GM18907 (cell line): ENCODE data around the gene KLHDC9.
"Not testable (repeated sequence)": the region's sequence is repeated elsewhere in the genome, so short reads cannot be mapped to it uniquely, and the experiment has no call there.

Experiments
- ATAC-seq: cut with Tn5 transposase; IDR thresholded peaks from one replicate; pipeline ENCODE4 v1.9.1; 2021; ENCODE audit warnings: mild to moderate bottlenecking, moderate library complexity; ENCODE audit not compliant: unreplicated experiment

KLHDC9 gene

DNA sequence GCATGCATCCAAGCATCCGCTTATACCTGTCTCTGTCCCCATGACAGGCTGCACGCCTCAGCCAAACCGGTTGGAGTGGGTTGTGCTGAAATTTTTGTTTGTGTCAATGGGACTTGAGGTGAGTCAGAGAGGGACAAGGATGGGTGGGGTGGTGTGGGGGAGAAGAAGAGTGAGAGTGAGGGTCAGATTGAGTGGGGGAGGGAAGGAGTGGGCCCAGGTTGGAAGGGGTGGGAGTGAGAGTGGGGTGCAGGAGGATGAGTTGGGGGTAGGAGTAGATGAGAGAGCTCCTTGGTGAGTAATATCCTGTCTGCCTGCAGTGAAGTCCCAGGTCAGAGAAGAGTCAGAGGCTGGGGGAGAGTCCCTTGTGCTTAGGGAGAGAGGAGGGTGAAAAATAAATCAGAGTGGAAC is 5.5 kb upstream of the KLHDC9 start:
- ATAC-seq: no peak

DNA sequence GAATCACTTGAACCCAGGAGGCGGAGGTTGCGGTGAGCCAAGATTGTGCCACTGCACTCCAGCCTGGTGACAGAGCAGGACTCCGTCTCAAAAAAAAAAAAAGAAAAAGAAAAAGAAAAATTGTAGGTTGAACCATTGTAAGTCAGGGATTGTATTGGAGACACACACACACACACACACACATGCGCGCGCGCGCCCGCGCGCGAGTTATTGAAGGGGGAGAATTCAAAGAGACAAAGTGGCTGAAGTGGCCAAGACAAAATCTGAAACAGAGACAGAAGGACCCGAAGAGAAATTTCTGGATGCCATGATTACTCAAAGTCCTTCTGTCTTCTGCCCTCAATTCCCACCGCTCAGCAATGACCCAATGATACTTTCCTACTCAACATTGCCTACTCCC is 3.7 kb upstream of the KLHDC9 start:
- ATAC-seq: no peak

- no peak for ATAC-seq
Measured at GRCh38 chr1:161095230-161095629, 2.9 kb upstream of the KLHDC9 start.

GRCh38 chr1:161096015-161096414 is 2.1 kb upstream of the KLHDC9 start:
- peak; percentile 44 for ATAC-seq

DNA sequence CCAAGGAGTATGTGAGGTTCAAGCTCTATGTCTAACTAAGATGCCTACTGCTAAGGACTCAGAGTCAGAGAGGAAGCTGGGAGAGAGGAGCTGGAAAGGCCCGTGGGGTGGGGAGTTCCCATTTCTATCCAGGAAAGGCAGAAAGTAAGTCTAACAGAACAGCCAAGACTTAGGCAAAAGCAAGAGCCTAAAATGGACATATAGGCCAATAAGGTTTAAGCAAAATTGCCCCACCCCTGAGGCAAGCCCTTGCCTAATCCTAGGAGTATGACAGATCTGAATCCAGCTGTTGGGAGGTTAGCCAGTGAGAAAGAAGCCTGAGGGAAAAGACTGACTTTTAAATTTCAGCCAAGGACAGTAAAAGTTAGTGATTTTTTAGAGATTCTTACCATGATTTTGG is 1.6 kb upstream of the KLHDC9 start:
- no peak for ATAC-seq

DNA sequence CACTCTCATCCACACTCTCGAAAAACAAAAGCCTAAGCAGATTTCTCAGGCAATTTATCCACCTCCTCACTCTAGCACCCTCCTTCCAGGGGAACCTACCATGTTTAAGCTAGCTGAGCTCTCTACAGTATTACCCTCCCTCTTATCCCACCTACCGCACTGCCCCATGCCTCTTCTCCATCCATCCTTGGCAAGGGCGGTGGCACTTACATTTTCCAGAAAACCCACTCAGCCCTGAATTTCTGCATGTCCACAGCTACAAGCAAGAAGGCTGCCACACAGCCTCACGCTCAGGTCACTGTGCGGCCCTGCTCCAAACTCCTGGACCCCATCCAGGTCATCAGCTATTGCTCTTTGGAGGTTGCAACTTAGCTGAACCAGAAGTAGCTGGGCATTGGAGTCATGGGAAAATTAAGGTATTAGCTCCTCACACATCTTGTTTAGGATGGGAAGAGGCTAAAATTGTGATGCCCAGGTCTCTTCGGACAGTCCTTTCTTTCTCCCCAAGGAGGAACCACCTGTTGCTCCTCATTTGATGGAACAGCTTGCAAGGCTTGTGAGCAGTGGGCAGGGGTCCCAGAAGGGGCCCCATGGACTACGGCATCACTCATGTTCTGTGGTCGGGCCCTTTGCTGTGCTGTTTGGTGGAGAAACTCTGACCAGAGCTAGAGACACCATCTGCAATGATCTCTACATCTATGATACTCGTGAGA is 1.1 kb downstream of the KLHDC9 start:
- no peak for ATAC-seq

DNA sequence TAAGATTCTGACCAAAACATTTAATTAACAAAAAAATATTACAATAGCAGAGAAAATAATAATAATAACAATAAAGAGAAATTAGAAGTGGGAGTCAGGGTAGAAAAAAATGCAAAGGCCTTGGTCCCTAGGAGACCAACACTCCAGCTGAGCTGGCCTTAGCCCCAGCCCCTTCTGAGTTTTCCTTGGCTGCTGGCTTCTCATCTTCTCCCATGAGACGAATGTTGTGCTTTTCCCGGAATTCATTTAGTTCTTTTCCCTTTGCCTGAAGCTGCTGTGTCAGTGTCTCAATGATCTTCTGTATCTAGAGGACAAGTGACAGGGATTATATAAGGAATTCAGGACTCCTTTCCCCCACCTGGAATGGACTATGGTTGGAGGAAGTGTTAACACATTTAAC is 2.4 kb downstream of the KLHDC9 start:
- ATAC-seq: no peak

- no peak for ATAC-seq
Measured at GRCh38 chr1:161106431-161106830, 8.3 kb downstream of the KLHDC9 start.

GRCh38 chr1:161111117-161111516 is 13.0 kb downstream of the KLHDC9 start:
- ATAC-seq: no peak

DNA sequence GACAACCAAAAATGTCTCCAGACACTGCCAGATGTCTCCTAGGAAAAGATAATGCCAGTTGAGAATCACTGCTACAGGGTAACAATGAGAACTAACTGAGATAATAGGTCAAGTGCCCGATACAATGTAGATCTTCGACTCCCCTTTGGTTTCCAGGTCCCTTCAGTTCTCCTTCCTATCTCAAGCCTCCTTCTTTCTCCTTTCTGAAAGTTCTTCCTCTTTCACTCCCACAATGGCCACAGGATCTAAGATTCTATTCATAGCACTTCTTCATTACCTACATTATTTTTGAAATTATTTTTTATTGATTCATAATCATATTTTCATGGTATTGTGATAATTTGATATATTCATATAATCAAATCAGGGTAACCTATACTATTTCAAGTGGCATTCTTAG is 13.4 kb downstream of the KLHDC9 start:
- no peak for ATAC-seq

- ATAC-seq: no peak
Measured at GRCh38 chr1:161113915-161114314, 15.8 kb downstream of the KLHDC9 start.

GRCh38 chr1:161114556-161114955 is 16.4 kb downstream of the KLHDC9 start:
- ATAC-seq: no peak

GRCh38 chr1:161115132-161115711 is 17.1 kb downstream of the KLHDC9 start:
- no peak for ATAC-seq

DNA sequence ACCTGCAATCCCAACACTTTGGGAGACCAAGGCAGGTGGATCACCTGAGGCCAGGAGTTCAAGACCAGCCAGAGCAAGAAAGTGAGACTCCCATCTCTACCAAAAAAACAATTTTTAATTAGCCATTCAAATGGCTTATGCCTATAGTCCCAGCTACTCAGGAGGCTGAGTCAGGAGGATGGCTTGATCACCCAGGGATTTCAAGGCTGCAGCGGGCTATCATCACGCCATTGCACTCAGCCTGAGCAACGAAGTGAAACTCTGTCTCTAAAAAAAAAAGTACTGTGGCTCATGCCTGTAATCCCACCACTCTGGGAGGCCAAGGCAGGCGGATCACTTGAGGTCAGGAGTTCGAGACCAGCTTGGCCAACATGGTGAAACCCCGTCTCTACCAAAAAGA is 17.8 kb downstream of the KLHDC9 start:
- ATAC-seq: not testable (repeated sequence)

- ATAC-seq: peak; percentile 80
Measured at GRCh38 chr1:161117759-161118581, 19.8 kb downstream of the KLHDC9 start, which contains the start of the genes NIT1 and PFDN2. Gene NIT1 (plus strand): TSS chr1:161118105. CDS start chr1:161118177, 72 bp downstream. Gene PFDN2 (minus strand): TSS chr1:161118037. CDS start chr1:161118026, 11 bp downstream.

GRCh38 chr1:161119092-161119903 is 21.1 kb downstream of the KLHDC9 start:
- ATAC-seq: peak; percentile 50

DNA sequence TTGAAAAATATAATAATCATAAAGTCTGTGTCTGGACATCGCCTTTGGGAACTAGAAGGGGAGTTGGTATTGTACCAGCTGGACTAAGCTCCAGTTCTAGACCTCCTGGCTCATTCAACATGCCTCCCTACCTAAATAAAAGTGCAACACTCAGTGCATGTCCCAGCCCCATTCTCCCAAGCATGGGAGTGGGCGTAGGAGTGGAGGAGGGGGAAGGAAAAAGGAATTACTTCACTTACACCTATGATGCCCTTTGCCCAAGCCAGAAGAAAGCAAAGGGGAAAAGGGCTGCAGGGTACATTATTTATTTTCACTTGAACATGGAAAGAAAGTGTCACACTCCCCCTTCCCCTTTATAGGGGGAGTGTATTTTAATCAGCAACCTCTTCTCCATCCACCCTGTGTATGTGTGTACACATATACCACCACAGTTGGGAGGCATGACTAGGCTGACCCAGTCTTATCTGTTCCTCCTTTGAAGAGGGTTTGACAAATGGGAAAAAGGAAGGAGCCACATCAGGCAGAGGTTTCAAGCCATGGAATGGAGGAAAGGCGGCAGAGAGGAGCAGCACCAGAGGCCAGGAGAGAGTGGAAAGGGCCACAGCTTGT is 23.0 kb downstream of the KLHDC9 start:
- no peak for ATAC-seq

- ATAC-seq: no peak
Measured at GRCh38 chr1:161121834-161122233, 23.7 kb downstream of the KLHDC9 start.

GRCh38 chr1:161122967-161123366 is 24.8 kb downstream of the KLHDC9 start:
- ATAC-seq: no peak

- no peak for ATAC-seq
Measured at GRCh38 chr1:161127649-161128048, 29.5 kb downstream of the KLHDC9 start.
